GM12878 (cell line): ENCODE measurements around the gene ZNF526. TPM values are rescaled to one million over a fixed set of nuclear protein-coding genes. Genes with fewer than 3 reads are reported as not detected.
A peak's percentile ranks its signal among the peaks of the same experiment; 100 is the strongest.

ENCODE experiments used
- ATF7 ChIP-seq: fragments of 450-650 bp; IDR thresholded peaks from 2 replicates; pipeline ENCODE4 v1.6.1; 2016; ENCODE audit warnings: low read depth, mild to moderate bottlenecking
- BCL3 ChIP-seq: IDR thresholded peaks from 2 replicates; pipeline ENCODE4 v1.6.1; 2011; ENCODE audit warnings: borderline replicate concordance, low read depth, mild to moderate bottlenecking, moderate library complexity, low read length; ENCODE audit not compliant: insufficient read depth, poor library complexity, severe bottlenecking
- CEBPZ ChIP-seq: fragments of 150-350 bp; IDR thresholded peaks from 2 replicates; pipeline ENCODE4 v1.6.1; 2016; ENCODE audit warnings: low read depth, low read length
- EGR1 ChIP-seq, 2 experiments: IDR thresholded peaks; 1 replicate in 1 of 2; 2 replicates in 1 of 2; pipeline ENCODE4 v1.6.1; 2011 to 2012; ENCODE audit warnings: low read depth in 2 of 2, low read length in 2 of 2, borderline replicate concordance in 1 of 2, mild to moderate bottlenecking in 1 of 2, moderate library complexity in 1 of 2
- FOXK2 ChIP-seq: fragments of 450-650 bp; IDR thresholded peaks from 2 replicates; pipeline ENCODE4 v1.6.1; 2017; ENCODE audit warnings: mild to moderate bottlenecking, moderate library complexity
- FOXM1 ChIP-seq: IDR thresholded peaks from 2 replicates; pipeline ENCODE4 v1.6.1; 2012; ENCODE audit warnings: low read depth, mild to moderate bottlenecking, inconsistent platforms, low read length, moderate library complexity
- GATAD2B ChIP-seq: fragments of 450-650 bp; conservative IDR thresholded peaks from 2 replicates; pipeline ENCODE4 v1.6.1; 2017; ENCODE audit warnings: low read depth, mild to moderate bottlenecking, moderate library complexity
- IKZF1 ChIP-seq: fragments of 450-650 bp; conservative IDR thresholded peaks from 2 replicates; pipeline ENCODE4 v1.6.1; 2017; ENCODE audit warnings: antibody characterized with exemption, mild to moderate bottlenecking
- JUND ChIP-seq: IDR thresholded peaks from 2 replicates; pipeline ENCODE4 v1.6.1; 2012; ENCODE audit warnings: low read depth, mild to moderate bottlenecking, low read length, improper control_type of control experiment, moderate library complexity
- KAT2A ChIP-seq: conservative IDR thresholded peaks from 2 replicates; pipeline ENCODE4 v1.6.1; 2011; ENCODE audit warnings: low read depth, low read length; ENCODE audit not compliant: control insufficient read depth
- MEF2B ChIP-seq: fragments of 450-650 bp; IDR thresholded peaks from 2 replicates; pipeline ENCODE4 v1.6.1; 2018; ENCODE audit warnings: mild to moderate bottlenecking, moderate library complexity; ENCODE audit not compliant: partially characterized antibody, poor library complexity, severe bottlenecking
- NFXL1 ChIP-seq: fragments of 450-650 bp; IDR thresholded peaks from 2 replicates; pipeline ENCODE4 v1.6.1; 2017; ENCODE audit warnings: antibody characterized with exemption, mild to moderate bottlenecking, borderline replicate concordance
- NFYB ChIP-seq: IDR thresholded peaks from 2 replicates; pipeline ENCODE4 v1.6.1; 2011; ENCODE audit warnings: low read depth, mild to moderate bottlenecking, low read length, improper control_type of control experiment, moderate library complexity; ENCODE audit not compliant: insufficient read depth
- NR2C2 ChIP-seq: IDR thresholded peaks from 2 replicates; pipeline ENCODE4 v1.6.1; 2011; ENCODE audit warnings: borderline replicate concordance, low read depth; ENCODE audit not compliant: control insufficient read depth, insufficient read length
- PKNOX1 ChIP-seq: fragments of 450-650 bp; IDR thresholded peaks from 2 replicates; pipeline ENCODE4 v1.6.1; 2016; ENCODE audit warnings: mild to moderate bottlenecking
- POLR2AphosphoS2 ChIP-seq: IDR thresholded peaks from 2 replicates; pipeline ENCODE4 v1.6.1; 2011; ENCODE audit warnings: low read depth, mild to moderate bottlenecking, low read length, improper control_type of control experiment, moderate library complexity
- PRDM15 ChIP-seq: fragments of 450-650 bp; formaldehyde crosslinking; IDR thresholded peaks from 2 replicates; pipeline ENCODE4 v1.4.0; 2020; ENCODE audit warnings: mild to moderate bottlenecking, moderate library complexity
- RFX5 ChIP-seq: IDR thresholded peaks from 2 replicates; pipeline ENCODE4 v1.6.1; 2011; ENCODE audit warnings: low read depth, low read length, improper control_type of control experiment
- SMARCA5 ChIP-seq: fragments of 450-650 bp; IDR thresholded peaks from 2 replicates; pipeline ENCODE4 v1.6.1; 2017; ENCODE audit warnings: mild to moderate bottlenecking
- TCF12 ChIP-seq: IDR thresholded peaks from 2 replicates; pipeline ENCODE4 v1.6.1; 2011; ENCODE audit warnings: low read depth, mild to moderate bottlenecking, low read length
- polyA plus RNA-seq, 11 experiments: library from polyadenylated mRNA; depleted of rRNA in 4 of 11; unstranded in 6 of 11; stranded (reverse) in 5 of 11; fragments of >200 nt; fragmentation: Nextera tagmentation in 4 of 11; fragmentation: Illumina TruSeq in 1 of 11; extraction: Ambion mirVana in 4 of 11; extraction: Trizol in 1 of 11; gene quantifications; 1 replicate in 1 of 11; 2 replicates in 10 of 11; pipeline versions ENCODE4 v1.2.1 to v1.2.3, GENCODE V29; 2011 to 2016; ENCODE audit warnings: inconsistent platforms in 2 of 11, missing spikeins in 2 of 11, low read depth in 1 of 11
- total RNA-seq, 4 experiments: library from RNA; depleted of rRNA in 3 of 4; stranded (reverse); fragments of >200 nt in 3 of 4; fragmentation: Illumina TruSeq in 1 of 4; extraction: Trizol in 1 of 4; gene quantifications; 2 replicates each; pipeline versions ENCODE4 v1.2.1 to v1.2.3, GENCODE V29; 2013 to 2021

The ZNF526 gene
- total and polyA plus RNA-seq, 10 of the 15 experiments (the other 5 are each of a cell fraction or from before 2014, with no cell fraction given), result 1.8 to 18.3 (median 5.5) TPM

GRCh38 chr19:42199440-42200115 lies 20.5 kb upstream of the ZNF526 start (continued):
- TF ChIP-seq MEF2B (peak; percentile 33), RFX5 (no peak), BCL3 (no peak), PKNOX1 (0 out of 2 replicates have a peak, but pooled peaks have one; percentile 4), TCF12 (peak; percentile 41; the same call in 1 of the 2 replicates), KAT2A (no peak), PRDM15 (CRISPR knock-in tag) (no peak), EGR1 (IDR thresholded peaks at IDR 0.05; ENCODE audit: borderline replicate concordance in 1 of 2, low read depth in 2 of 2, low read length in 2 of 2) (no peak), NFYB (no peak), FOXM1 (no peak), POLR2AphosphoS2 (0 out of 2 replicates have a peak, but pooled peaks have one; percentile 25), FOXK2 (no peak), NR2C2 (no peak), CEBPZ (no peak), IKZF1 (peak; percentile 66; the same call in 1 of the 2 replicates), SMARCA5 (no peak; the same call in 1 of the 2 replicates), JUND (no peak), NFXL1 (no peak), ATF7 (peak; percentile 45; the same call in 1 of the 2 replicates), GATAD2B (peak; percentile 63)
